Adipocyte (in vitro differentiated cells): Measurements from ENCODE around the gene KRTAP9-2.
"Not testable (repeated sequence)": the region's sequence is repeated elsewhere in the genome, so short reads cannot be mapped to it uniquely, and the experiment has no call there.

Experiments used
- DNase-seq: peaks from one replicate; pipeline ENCODE4 v3.0.0-alpha.2; 2015; ENCODE audit warnings: low read depth
- H3K27me3 ChIP-seq: replicated peaks from 2 replicates; pipeline ENCODE4 v1.7.0; 2013; ENCODE audit warnings: mild to moderate bottlenecking, low read length, moderate library complexity; ENCODE audit not compliant: control insufficient read depth, insufficient read depth
- H3K36me3 ChIP-seq: 2 replicates; pipeline ENCODE4 v1.7.0; 2013; ENCODE audit warnings: low read length, mild to moderate bottlenecking, moderate library complexity; ENCODE audit not compliant: control insufficient read depth, insufficient read depth, severe bottlenecking
- H3K4me1 ChIP-seq: 2 replicates; pipeline ENCODE4 v1.7.0; 2013; ENCODE audit warnings: mild to moderate bottlenecking, low read length, moderate library complexity; ENCODE audit not compliant: control insufficient read depth, insufficient read depth
- H3K4me3 ChIP-seq: 2 replicates; pipeline ENCODE4 v1.7.0; 2013; ENCODE audit warnings: mild to moderate bottlenecking, low read length, moderate library complexity
- H3K9ac ChIP-seq: 2 replicates; pipeline ENCODE4 v1.7.0; 2013; ENCODE audit warnings: mild to moderate bottlenecking, low read length, moderate library complexity
- H3K9me3 ChIP-seq: 2 replicates; pipeline ENCODE4 v1.7.0; 2013; ENCODE audit warnings: mild to moderate bottlenecking, low read length, moderate library complexity; ENCODE audit not compliant: control insufficient read depth

The KRTAP9-2 gene

DNA sequence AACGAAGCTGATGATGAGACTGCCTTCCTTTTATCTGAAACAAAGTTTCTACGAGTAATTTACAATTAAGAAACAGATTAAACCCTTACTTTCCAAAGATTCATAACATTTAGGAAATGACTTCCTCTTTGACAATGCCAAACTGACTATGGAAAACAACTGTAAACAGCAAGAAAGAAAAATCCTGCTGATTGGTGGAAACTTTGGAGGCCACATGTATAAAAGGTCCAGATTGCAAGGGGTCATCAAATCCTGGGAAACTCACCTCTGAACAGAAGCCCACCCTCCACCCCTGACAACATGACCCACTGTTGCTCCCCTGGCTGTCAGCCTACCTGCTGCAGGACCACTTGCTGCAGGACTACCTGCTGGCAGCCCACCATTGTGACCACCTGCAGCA lies 38.6 kb downstream of the KRTAP9-2 start, which contains the start of gene KRTAP9-6:
Gene KRTAP9-6 (plus strand): TSS at position 301 of the 400 bp plus-strand sequence. CDS start 0 bp downstream, at position 301.
- H3K9ac ChIP-seq = no peak within 1 kb of the TSS
- peaks cover 10% of the 10 kb centered on the region for H3K27me3 ChIP-seq
- no peak for DNase-seq
- no peak within 1 kb of the TSS for H3K4me3 ChIP-seq
- no peaks in the 10 kb centered on the region for H3K4me1 ChIP-seq
- H3K36me3 ChIP-seq = no peaks in the 10 kb centered on the region
- no peaks in the 10 kb centered on the region for H3K9me3 ChIP-seq

DNA sequence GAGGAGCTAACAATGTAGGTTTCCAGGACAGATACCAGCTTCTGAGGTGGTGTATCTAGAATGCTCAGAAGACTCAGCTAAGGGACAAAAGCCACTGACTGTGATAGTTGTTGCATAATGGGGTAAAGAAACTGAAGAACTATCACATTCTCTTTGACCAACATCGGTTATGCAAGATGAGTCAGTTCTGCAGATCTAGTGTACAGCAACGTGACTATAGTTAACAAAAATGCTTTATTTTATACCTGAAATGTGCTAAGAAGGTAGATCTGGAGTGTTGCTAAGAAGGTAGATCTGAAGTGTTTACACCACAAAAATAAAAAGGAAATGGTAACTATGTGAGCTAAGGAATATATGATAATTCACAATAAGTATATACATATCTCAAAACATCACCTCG lies 41.3 kb downstream of the KRTAP9-2 start:
- no peak for DNase-seq
- H3K4me1 ChIP-seq = no peaks in the 10 kb centered on the region
- H3K9ac ChIP-seq = no peak overlapping the region
- no peaks in the 10 kb centered on the region for H3K9me3 ChIP-seq
- peaks cover 7% of the 10 kb centered on the region for H3K27me3 ChIP-seq
- H3K4me3 ChIP-seq = no peak overlapping the region
- H3K36me3 ChIP-seq = no peaks in the 10 kb centered on the region

DNA sequence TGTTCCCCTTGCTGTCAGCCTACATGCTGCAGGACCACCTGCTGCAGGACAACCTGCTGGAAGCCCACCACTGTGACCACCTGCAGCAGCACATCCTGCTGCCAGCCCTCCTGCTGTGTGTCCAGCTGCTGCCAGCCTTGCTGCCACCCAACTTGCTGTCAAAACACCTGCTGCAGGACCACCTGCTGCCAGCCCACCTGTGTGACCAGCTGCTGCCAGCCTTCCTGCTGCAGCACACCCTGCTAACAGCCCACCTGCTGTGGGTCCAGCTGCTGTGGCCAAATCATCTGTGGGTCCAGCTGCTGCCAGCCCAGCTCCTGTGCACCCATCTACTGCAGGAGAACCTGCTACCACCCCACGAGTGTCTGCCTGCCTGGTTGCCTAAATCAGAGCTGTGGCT lies 44.9 kb downstream of the KRTAP9-2 start:
- not testable (repeated sequence) for H3K36me3 ChIP-seq, H3K4me3 ChIP-seq, H3K4me1 ChIP-seq, H3K9me3 ChIP-seq, DNase-seq, H3K27me3 ChIP-seq, H3K9ac ChIP-seq

DNA sequence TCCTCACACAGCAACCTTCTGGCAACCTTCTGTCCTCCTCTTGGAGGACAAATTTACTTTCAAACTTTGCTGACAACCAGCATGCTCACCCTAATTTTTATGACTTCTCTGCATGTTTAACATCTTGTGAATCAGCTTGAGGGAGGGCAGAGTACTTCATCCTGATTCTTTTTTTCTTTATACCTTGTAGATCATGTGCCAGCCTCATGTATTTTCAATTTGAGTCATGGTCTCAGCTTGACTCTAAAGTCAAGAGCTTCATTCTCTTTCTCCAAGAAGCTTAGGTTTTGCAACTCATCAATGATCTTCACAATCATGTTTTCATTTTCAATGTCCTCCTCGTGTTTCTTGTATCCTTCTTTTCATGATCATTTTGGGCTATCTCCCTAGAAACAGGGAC lies 45.4 kb downstream of the KRTAP9-2 start:
- H3K9ac ChIP-seq = no peak overlapping the region
- no peaks in the 10 kb centered on the region for H3K9me3 ChIP-seq
- H3K27me3 ChIP-seq = peaks cover 6% of the 10 kb centered on the region
- DNase-seq = no peak
- H3K4me3 ChIP-seq = no peak overlapping the region
- H3K36me3 ChIP-seq = no peaks in the 10 kb centered on the region
- H3K4me1 ChIP-seq = no peaks in the 10 kb centered on the region

DNA sequence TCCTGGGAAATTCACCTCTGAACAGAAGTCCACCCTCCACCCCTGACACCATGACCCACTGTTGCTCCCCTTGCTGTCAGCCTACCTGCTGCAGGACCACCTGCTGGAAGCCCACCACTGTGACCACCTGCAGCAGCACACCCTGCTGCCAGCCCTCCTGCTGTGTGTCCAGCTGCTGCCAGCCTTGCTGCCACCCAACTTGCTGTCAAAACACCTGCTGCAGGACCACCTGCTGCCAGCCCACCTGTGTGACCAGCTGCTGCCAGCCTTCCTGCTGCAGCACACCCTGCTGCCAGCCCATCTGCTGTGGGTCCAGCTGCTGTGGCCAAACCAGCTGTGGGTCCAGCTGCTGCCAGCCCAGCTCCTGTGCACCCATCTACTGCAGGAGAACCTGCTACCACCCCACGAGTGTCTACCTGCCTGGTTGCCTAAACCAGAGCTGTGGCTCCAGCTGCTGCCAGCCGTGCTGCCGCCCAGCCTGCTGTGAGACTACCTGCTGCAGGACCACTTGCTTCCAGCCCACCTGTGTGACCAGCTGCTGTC lies 49.3 kb downstream of the KRTAP9-2 start, which contains the start of gene KRTAP9-7:
Gene KRTAP9-7 (plus strand): TSS at position 51 of the 543 bp plus-strand sequence. CDS start 0 bp downstream, at position 51.
- not testable (repeated sequence) for H3K9me3 ChIP-seq, H3K4me3 ChIP-seq, H3K4me1 ChIP-seq, H3K9ac ChIP-seq, H3K36me3 ChIP-seq, DNase-seq, H3K27me3 ChIP-seq
